SK-N-SH (cell line): ENCODE results near the gene RMC1. TPM values are rescaled to one million over a fixed set of nuclear protein-coding genes. Genes with fewer than 3 reads are reported as not detected.

Source experiments
- CTCF ChIA-PET: fragments of 300-600, 350-600 bp; formaldehyde crosslinking; extraction: SDS; loops from one replicate; lab custom pipeline; 2021; lab: Yijun Ruan, JAX
- POLR2A ChIA-PET: fragments of 350-600 bp; sonication (Branson Sonifier 250); formaldehyde crosslinking; extraction: SDS; loops from one replicate; lab custom pipeline; 2020; ENCODE audit warnings: antibody characterized with exemption, inconsistent platforms; lab: Yijun Ruan, JAX
- DNase-seq: peaks from one replicate; pipeline ENCODE4 v3.0.0; 2012
- H2AFZ ChIP-seq: fragments of 200-600 bp; sonication (generic); 2 replicates; pipeline ENCODE4 v1.8.1; 2016; ENCODE audit warnings: antibody characterized with exemption, mild to moderate bottlenecking, low read depth
- H3F3A ChIP-seq: fragments of 200-600 bp; sonication (generic); replicated peaks from 2 replicates; pipeline ENCODE3; 2016; ENCODE audit warnings: antibody characterized with exemption, mild to moderate bottlenecking; ENCODE audit not compliant: insufficient read depth
- H3K27ac ChIP-seq, 2 experiments: fragments of 200-500 bp in 1 of 2; fragments of 200-600 bp in 1 of 2; sonication (Bioruptor generic) in 1 of 2; sonication (generic), shearing (Covaris generic) in 1 of 2; 2 replicates each; pipeline versions ENCODE4 v1.5.1 to v1.6.1; 2014 to 2016; ENCODE audit warnings: low read depth in 2 of 2, inconsistent platforms in 1 of 2, low read length in 1 of 2, mild to moderate bottlenecking in 1 of 2, mixed read lengths in 1 of 2
- H3K27me3 ChIP-seq: fragments of 200-600 bp; sonication (generic), shearing (Covaris generic); 2 replicates; pipeline ENCODE4 v1.6.1; 2016; ENCODE audit warnings: mixed run types; ENCODE audit not compliant: insufficient read depth
- H3K36me3 ChIP-seq, 2 experiments: fragments of 200-500 bp in 1 of 2; fragments of 200-600 bp in 1 of 2; sonication (Bioruptor generic) in 1 of 2; sonication (generic) in 1 of 2; replicated peaks in 1 of 2; 2 replicates each; pipeline versions ENCODE3 to v1.5.1; 2014 to 2016; ENCODE audit warnings: low read length in 1 of 2, mild to moderate bottlenecking in 1 of 2; ENCODE audit not compliant: insufficient read depth in 2 of 2, control insufficient read depth in 1 of 2
- H3K4me1 ChIP-seq, 2 experiments: fragments of 200-500 bp in 1 of 2; fragments of 200-600 bp in 1 of 2; sonication (Bioruptor generic) in 1 of 2; sonication (generic), shearing (Covaris generic) in 1 of 2; 2 replicates each; pipeline versions ENCODE4 v1.5.1 to v1.6.1; 2014 to 2016; ENCODE audit warnings: low read depth in 1 of 2, low read length in 1 of 2, mixed run types in 1 of 2; ENCODE audit not compliant: insufficient read depth in 2 of 2, control insufficient read depth in 1 of 2
- H3K4me2 ChIP-seq: fragments of 200-600 bp; sonication (generic), shearing (Covaris generic); 2 replicates; pipeline ENCODE4 v1.6.1; 2017; ENCODE audit warnings: mixed run types
- H3K4me3 ChIP-seq, 2 experiments: fragments of 200-500 bp in 1 of 2; fragments of 200-600 bp in 1 of 2; sonication (Bioruptor generic) in 1 of 2; sonication (generic), shearing (Covaris generic) in 1 of 2; 2 replicates each; pipeline versions ENCODE4 v1.5.1 to v1.8.1; 2014 to 2016; ENCODE audit warnings: low read depth in 2 of 2, inconsistent platforms in 1 of 2, low read length in 1 of 2, mild to moderate bottlenecking in 1 of 2, mixed read lengths in 1 of 2, moderate library complexity in 1 of 2
- H3K79me2 ChIP-seq: fragments of 200-600 bp; sonication (generic); 2 replicates; pipeline ENCODE4 v1.8.1; 2017; ENCODE audit warnings: mild to moderate bottlenecking; ENCODE audit not compliant: insufficient read depth
- H3K9ac ChIP-seq: fragments of 200-600 bp; sonication (generic); 2 replicates; pipeline ENCODE4 v1.6.1; 2017; ENCODE audit warnings: mixed run types
- H3K9me2 ChIP-seq: fragments of 200-600 bp; sonication (generic); 2 replicates; pipeline ENCODE4 v1.6.1; 2017; ENCODE audit warnings: mixed run types
- H3K9me3 ChIP-seq: fragments of 200-600 bp; sonication (generic); 2 replicates; pipeline ENCODE4 v1.6.1; 2017; ENCODE audit warnings: mixed run types, mild to moderate bottlenecking, moderate library complexity
- H4K20me1 ChIP-seq: fragments of 200-600 bp; sonication (generic); 2 replicates; pipeline ENCODE4 v1.6.1; 2017; ENCODE audit warnings: mild to moderate bottlenecking, mixed run types; ENCODE audit not compliant: insufficient read depth
- CHD2 ChIP-seq: fragments of 150-350 bp; IDR thresholded peaks from 2 replicates; pipeline ENCODE4 v1.6.1; 2018; ENCODE audit warnings: low read length; ENCODE audit not compliant: partially characterized antibody
- ELF1 ChIP-seq: IDR thresholded peaks from 2 replicates; pipeline ENCODE4 v1.4.0; 2012
- FOSL2 ChIP-seq: IDR thresholded peaks from 2 replicates; pipeline ENCODE4 v1.4.0; 2012; ENCODE audit warnings: low read depth, mild to moderate bottlenecking, moderate library complexity, borderline replicate concordance
- FOXJ3 ChIP-seq: sonication (generic); formaldehyde crosslinking; IDR thresholded peaks from 2 replicates; pipeline ENCODE4 v1.5.1; 2020; ENCODE audit warnings: mild to moderate bottlenecking, missing genetic modification reagents
- GABPA ChIP-seq: IDR thresholded peaks from 2 replicates; pipeline ENCODE4 v1.4.0; 2012; ENCODE audit warnings: low read depth, mild to moderate bottlenecking
- NFIC ChIP-seq: IDR thresholded peaks from 2 replicates; pipeline ENCODE4 v1.4.0; 2012; ENCODE audit warnings: borderline replicate concordance
- RAD21 ChIP-seq: IDR thresholded peaks from 2 replicates; pipeline ENCODE4 v1.6.1; 2012; ENCODE audit warnings: mild to moderate bottlenecking, low read length
- RCOR1 ChIP-seq: fragments of 150-350 bp; IDR thresholded peaks from 2 replicates; pipeline ENCODE4 v1.6.1; 2017; ENCODE audit warnings: antibody characterized with exemption, low read length
- RFX5 ChIP-seq: IDR thresholded peaks from 2 replicates; pipeline ENCODE4 v1.6.1; 2012; ENCODE audit warnings: mild to moderate bottlenecking, improper control_type of control experiment, low read length
- TEAD4 ChIP-seq: IDR thresholded peaks from 2 replicates; pipeline ENCODE4 v1.4.0; 2012; ENCODE audit warnings: mild to moderate bottlenecking, borderline replicate concordance; ENCODE audit not compliant: insufficient read depth
- YY1 ChIP-seq: IDR thresholded peaks from 2 replicates; pipeline ENCODE4 v1.4.0; 2012; ENCODE audit warnings: low read depth, mild to moderate bottlenecking
- ZBTB33 ChIP-seq: IDR thresholded peaks from 2 replicates; pipeline ENCODE4 v1.4.0; 2012; ENCODE audit warnings: low read depth, borderline replicate concordance
- WGBS: methylation state at CpG from one replicate; pipeline ENCODE4 v1.1.6; 2017; ENCODE audit warnings: low lambda C conversion rate; 5-methylcytosine and 5-hydroxymethylcytosine counted together
- polyA plus RNA-seq, 3 experiments: library from polyadenylated mRNA; depleted of rRNA; stranded (reverse); fragments of >200 nt; gene quantifications; 2 replicates each; pipeline ENCODE4 v1.2.3, GENCODE V29; 2012

Gene RMC1
- polyA plus RNA-seq, 1 of the 3 experiments (the other 2 are of a cell fraction), result 26.4 TPM

- no peak overlapping the region for H2AFZ ChIP-seq
- 73% methylated on average over 3 of the region's 3 CpGs for WGBS
- H3K4me3 ChIP-seq, result no peak overlapping the region
- no peak for DNase-seq
- no peaks in the 10 kb centered on the region for H3K9me2 ChIP-seq
- POLR2A ChIA-PET, result no interaction called here
- H3K9ac ChIP-seq, result no peak overlapping the region
- no peaks in the 10 kb centered on the region for H4K20me1 ChIP-seq
- CTCF ChIA-PET, result interaction anchor here (0.6 to 1.2 kb wide), 4 partner anchors 15 to 216 kb away, joined by 3 to 6 read pairs (median 4); no protein-coding TSS in a partner anchor
- no peaks in the 10 kb centered on the region for H3K9me3 ChIP-seq
- peaks cover 27 to 55% of the 10 kb centered on the region in 2 experiments for H3K36me3 ChIP-seq
- H3K4me2 ChIP-seq, result no peak overlapping the region
- no peaks in the 10 kb centered on the region for H3K79me2 ChIP-seq
- H3F3A ChIP-seq, result no peaks in the 10 kb centered on the region
- TF ChIP-seq CHD2 (no peak), TEAD4 (no peak), YY1 (no peak), FOXJ3 (CRISPR knock-in tag) (no peak), GABPA (no peak), ZBTB33 (no peak), FOSL2 (no peak), ELF1 (no peak), NFIC (no peak)
- no peaks in the 10 kb centered on the region for H3K27me3 ChIP-seq
- no peaks in the 10 kb centered on the region for H3K4me1 ChIP-seq
- H3K27ac ChIP-seq, result no peak overlapping the region
These were observed 44.0 kb downstream of the RMC1 start for GRCh38 chr18:23547306-23547705.

GRCh38 chr18:23547846-23548245 is 44.5 kb downstream of the RMC1 start:
- no peaks in the 10 kb centered on the region for H3K79me2 ChIP-seq
- peaks cover 27 to 50% of the 10 kb centered on the region in 2 experiments for H3K36me3 ChIP-seq
- POLR2A ChIA-PET, result interaction anchor here (0.6 kb wide), 1 partner anchor 24 kb away, joined by 3 read pairs; no protein-coding TSS in a partner anchor
- H3K9me3 ChIP-seq, result no peaks in the 10 kb centered on the region
- WGBS, result 73% methylated on average over 3 of the region's 3 CpGs
- no peak overlapping the region for H3K4me3 ChIP-seq
- no peaks in the 10 kb centered on the region for H3K9me2 ChIP-seq
- no peaks in the 10 kb centered on the region for H3F3A ChIP-seq
- TF ChIP-seq FOSL2, result 0 out of 2 replicates have a peak, but pooled peaks have one; percentile 16
- no peak for TF ChIP-seq RAD21
- no peak for TF ChIP-seq RCOR1
- no peak for TF ChIP-seq RFX5
- TF ChIP-seq, all 33 proteins: peak for 1
- no peak overlapping the region for H2AFZ ChIP-seq
- DNase-seq, result no peak
- no peak overlapping the region for H3K9ac ChIP-seq
- no peak overlapping the region for H3K4me2 ChIP-seq
- no peaks in the 10 kb centered on the region for H3K27me3 ChIP-seq
- no peaks in the 10 kb centered on the region for H4K20me1 ChIP-seq
- no peaks in the 10 kb centered on the region for H3K4me1 ChIP-seq
- H3K27ac ChIP-seq, result no peak overlapping the region
- CTCF ChIA-PET, result interaction anchor here (0.6 to 1.2 kb wide), 4 partner anchors 16 to 215 kb away, joined by 3 to 6 read pairs (median 4); no protein-coding TSS in a partner anchor
